HS-5 (cell line): ENCODE measurements around the gene GNS.
"Not testable (repeated sequence)": the region's sequence is repeated elsewhere in the genome, so short reads cannot be mapped to it uniquely, and the experiment has no call there.

Experiments
- DNase-seq: peaks from one replicate; pipeline ENCODE4 v3.0.0-alpha.2; 2012; ENCODE audit warnings: low read depth

The GNS gene

GRCh38 chr12:64696080-64696741, 63.0 kb downstream of the GNS start:
- no peak for DNase-seq

GRCh38 chr12:64695550-64695949, 63.7 kb downstream of the GNS start:
- no peak for DNase-seq

GRCh38 chr12:64694130-64695040, 64.8 kb downstream of the GNS start:
- DNase-seq: no peak

DNA sequence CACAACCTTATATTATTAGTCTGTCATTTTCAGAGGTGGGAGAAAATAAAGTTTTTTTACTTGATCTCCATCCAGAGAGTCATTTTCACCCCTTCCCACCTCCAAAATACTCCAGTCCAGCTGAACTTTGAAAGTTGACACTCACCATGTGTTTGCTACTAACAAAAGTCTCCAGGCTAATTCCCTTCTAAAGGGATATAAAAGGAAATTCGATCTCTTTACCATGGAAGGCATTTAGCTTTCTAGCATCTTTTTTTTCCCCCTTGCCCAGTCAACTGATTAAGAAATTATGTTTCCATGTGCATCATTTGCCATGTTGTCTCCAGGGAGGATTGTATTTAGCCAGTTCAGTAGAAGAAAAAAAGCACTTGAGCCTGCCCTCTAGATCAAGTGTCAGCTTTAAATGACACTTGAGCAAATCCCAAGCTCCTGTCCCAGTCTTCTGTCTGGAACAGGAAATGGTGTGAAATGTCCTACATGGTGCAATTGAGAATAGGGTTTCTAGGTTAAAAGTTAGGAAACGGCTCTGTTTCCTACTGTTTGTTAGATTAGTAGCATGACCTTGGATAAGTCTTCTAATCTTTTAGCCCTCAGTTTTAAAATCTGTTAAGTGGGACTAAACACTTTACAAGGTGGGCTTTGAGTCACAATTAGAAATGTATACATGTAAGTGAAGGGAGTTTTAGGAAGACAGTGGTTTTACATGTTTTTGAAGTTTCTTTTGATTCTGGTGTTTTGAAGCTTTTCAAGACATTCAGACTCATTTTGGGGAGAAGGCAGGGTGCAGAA, 67.2 kb downstream of the GNS start:
- no peak for DNase-seq

DNA sequence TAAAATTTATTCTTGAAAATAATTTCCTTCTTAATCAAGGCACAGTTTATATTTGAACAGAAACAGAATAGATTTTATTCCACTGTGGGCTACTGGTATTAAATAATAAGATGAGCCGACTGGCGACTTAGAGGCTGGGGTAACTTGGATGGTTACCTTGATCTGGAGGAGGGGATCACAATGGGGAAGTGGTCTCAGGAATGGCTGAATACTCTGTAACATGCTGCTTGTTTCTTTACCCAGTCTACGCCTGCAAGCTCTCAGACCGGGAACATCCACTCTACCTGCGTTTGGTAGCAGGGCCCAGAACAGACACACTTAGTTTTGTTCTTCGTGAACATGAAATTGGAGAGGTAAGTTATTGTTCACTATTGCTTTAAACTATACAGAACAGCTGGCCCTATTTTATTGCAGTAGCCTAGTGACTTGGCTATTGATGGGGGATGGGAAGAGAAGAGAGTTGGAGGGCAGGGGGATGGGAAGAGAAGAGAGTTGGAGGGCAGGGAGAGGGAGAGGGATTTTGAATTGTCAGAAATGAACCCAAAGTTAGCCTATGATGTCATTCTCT, 67.9 kb downstream of the GNS start:
- DNase-seq: no peak

GRCh38 chr12:64690236-64690635, 69.0 kb downstream of the GNS start:
- DNase-seq: not testable (repeated sequence)

DNA sequence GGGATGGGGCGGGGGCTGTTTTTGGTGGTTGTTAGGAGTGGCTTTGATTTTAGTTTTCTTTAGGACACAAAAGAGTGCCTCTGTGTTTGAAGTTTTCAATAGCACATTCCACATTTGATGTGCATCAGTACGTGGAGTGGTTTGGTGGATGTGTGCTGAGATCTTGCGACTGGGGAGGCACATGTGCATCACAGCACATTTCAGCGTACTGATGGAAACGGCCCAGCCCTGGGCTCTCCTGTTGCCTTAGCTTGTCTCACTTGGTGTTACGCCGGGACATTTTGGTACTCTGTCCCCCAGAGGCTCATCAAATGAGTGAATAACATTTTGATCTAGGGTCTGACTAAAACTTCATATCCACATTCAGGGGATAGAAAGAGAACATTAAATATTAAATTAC, 70.5 kb downstream of the GNS start:
- DNase-seq: no peak

GRCh38 chr12:64688219-64688618, 71.0 kb downstream of the GNS start:
- no peak for DNase-seq

GRCh38 chr12:64687816-64688215, 71.4 kb downstream of the GNS start:
- DNase-seq: no peak

- DNase-seq: no peak
Observed at GRCh38 chr12:64685605-64686004, 73.6 kb downstream of the GNS start.

- no peak for DNase-seq
Observed at GRCh38 chr12:64685050-64685449, 74.2 kb downstream of the GNS start.

GRCh38 chr12:64683816-64684543, 75.2 kb downstream of the GNS start:
- no peak for DNase-seq

- no peak for DNase-seq
Observed at GRCh38 chr12:64682572-64683277, 76.5 kb downstream of the GNS start.

GRCh38 chr12:64681200-64682052, 77.8 kb downstream of the GNS start:
- DNase-seq: no peak

DNA sequence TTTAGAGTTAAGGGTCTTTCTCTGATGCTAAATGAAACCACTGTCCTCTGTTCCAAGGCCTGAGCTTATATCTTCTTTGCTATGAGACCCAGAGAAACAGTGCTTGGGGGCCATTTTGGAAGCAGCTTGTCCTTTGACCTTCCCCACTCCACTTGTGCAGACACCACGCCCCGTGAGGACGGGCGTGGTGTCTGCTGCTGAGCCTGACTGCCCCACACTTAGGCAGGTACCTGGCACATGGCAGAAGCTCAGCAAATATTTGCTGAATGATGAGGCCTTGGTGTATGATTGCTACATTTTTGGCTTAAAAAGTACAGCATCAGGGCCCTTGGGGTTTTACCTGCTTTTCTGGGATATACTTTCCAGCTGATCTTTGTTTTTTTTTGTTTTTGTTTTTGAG, 79.0 kb downstream of the GNS start:
- no peak for DNase-seq

DNA sequence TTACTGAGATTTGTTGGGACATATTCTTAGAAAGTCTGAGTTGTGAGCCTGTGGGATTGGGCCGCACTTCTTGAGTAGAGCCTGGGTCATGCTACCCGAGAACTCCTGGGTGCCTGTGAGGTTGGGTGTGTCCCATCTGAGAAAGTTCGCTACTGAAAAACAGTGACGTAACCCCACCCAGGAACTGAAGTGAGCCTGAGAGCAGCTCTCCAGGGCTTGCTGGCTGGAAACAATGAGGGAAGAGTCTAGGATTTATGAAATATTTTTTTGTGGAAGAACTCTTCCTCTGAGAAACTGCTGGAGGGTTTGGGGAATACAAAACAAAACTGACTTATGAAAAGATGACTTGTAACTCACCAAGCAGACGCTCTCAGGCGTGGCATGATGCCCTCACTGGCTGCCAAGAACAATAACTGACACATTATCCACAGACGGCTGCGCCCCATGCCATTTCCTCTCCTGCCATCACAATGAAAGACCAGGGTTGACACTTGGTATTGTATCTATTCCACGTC, 79.7 kb downstream of the GNS start:
- DNase-seq: no peak

GRCh38 chr12:64678835-64679234, 80.4 kb downstream of the GNS start:
- DNase-seq: no peak

- DNase-seq: no peak
Observed at GRCh38 chr12:64678248-64678647, 81.0 kb downstream of the GNS start.

GRCh38 chr12:64675795-64676194, 83.4 kb downstream of the GNS start:
- no peak for DNase-seq
